Activated T-helper 1 cell treated with anti-CD3 and anti-CD28 coated beads, Interleukin-2, amount 50 U/mL, for 16 hours (primary cell): ENCODE results near the gene KCNQ4.

Experiments
- DNase-seq, 2 donors: peaks; one replicate each; pipeline ENCODE4 v3.0.0-alpha.2; 2020; ENCODE audit warnings: low read depth in 1 of 2, low spot score in 1 of 2

The KCNQ4 gene

DNA sequence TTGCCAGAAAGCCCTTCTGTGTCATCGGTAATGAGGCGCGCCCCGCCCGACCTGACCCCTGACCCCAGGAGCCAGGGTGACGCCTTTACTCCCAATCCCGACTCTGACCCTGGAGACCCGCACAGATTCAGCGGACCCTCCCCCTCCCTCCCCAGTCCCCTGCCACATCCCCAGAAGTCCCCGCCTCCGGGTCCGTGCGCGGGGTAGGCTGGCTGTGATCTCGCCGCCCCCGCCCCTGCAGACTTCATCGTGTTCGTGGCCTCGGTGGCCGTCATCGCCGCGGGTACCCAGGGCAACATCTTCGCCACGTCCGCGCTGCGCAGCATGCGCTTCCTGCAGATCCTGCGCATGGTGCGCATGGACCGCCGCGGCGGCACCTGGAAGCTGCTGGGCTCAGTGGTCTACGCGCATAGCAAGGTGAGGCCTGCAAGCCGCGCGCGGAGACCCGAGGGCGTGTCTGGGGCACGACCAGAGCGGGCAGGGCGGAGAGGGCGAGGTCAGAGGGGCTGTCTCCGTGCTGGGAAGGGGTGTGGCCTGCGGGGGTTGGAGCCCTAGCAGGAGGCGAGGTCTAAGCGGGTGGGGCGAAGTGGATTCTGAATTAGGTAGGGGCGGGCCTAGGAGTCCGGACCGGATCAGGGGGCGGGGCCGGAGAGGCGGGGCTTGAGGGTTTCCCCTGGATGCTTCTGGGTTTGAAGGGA, 34.8 kb downstream of the KCNQ4 start:
- DNase-seq, result peak; percentile 73 to 75

- no peak for DNase-seq
Observed at GRCh38 chr1:40819101-40819500, 35.5 kb downstream of the KCNQ4 start.

GRCh38 chr1:40820251-40820797, 36.7 kb downstream of the KCNQ4 start:
- DNase-seq, result no peak

DNA sequence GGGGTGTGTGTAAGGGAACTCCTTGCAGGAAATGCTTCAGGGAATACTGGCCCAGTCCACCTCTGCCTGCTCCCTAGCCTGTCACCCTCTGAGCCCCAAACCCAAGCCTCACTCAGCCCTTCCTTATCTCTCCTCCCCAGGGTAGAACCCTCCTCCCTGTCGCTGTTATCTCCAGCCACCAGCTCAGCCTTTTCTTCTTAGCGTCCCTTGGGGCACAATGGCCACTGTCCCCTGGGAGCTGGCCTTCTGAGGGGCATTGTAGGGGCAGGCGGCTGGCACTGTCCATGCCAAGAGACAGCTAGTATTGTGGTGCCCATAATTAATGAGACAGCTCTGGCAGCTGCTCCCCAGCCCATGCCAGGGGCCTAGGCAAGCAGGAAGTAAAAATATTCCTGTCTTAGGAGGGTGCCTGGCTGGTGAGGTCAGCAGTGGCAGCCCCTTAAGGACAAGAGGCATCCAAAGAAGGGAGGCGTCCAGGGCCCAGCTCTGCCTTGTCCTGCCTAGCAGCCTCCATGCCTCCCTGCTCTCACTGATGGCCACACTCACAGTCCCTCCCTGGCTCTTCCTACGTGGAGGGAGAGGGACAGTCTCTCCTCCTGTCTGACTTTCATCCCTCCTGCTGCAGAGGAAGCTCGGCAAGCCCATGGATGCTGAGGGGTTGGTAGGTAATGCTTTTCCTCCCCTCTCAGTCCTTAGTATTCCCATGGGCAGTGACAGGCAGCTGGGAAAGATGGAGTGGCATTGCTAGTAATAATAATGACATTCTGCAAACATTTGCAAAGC, 37.5 kb downstream of the KCNQ4 start:
- no peak for DNase-seq

DNA sequence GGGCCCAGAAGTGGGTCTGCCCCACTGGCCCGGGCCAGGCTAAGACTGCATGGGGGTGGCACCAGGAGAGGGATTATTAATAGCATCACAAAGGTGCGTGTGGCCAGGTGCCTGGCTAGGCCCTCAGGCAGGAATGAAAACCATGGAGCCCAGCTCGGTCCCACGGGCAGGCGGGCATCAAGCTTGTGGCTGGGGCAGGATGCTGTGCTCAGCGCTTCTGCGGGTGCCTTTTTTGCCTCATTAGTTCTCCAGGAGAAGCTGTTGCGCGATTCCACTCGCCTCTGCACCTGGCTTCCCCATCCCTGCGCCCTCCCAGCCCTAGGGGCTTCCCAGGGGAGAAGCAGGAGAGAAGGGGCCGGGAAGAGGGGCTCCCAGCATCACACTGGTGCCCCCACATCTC, 39.3 kb downstream of the KCNQ4 start:
- no peak for DNase-seq

DNA sequence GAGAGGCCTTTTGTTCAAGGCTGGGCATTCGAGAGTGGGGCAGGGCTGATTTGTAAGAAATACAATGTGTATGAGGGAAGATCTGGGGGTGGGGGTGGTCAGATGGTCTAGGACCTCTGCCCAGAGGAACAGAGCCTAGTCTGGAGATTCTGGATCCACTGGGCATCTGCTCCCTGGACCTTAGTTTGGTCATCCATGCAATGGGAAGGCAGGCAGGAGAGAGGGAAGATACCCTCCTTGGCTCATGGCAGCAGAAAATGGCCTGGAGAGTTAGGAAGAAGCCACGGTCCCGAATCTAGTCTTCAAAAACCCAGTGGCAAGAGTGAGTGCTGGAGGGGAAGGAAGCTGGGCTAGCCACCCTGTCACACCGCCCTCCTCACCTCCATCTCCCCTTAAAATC, 39.8 kb downstream of the KCNQ4 start:
- DNase-seq, result no peak

DNA sequence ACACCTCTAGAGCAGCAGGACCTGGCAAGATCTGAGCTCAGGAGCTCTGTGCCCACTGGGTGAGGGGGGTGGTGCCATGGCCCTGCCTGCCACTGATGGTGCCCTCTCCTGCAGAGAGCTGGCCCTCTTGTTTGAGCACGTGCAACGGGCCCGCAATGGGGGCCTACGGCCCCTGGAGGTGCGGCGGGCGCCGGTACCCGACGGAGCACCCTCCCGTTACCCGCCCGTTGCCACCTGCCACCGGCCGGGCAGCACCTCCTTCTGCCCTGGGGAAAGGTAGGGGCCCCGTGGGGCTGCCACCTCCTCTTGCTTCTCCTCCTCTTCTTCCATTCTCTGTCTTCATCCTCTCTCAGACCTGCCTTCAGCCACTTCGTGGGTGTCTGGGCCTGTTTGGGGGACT, 40.4 kb downstream of the KCNQ4 start:
- DNase-seq, result no peak

GRCh38 chr1:40824591-40825434, 41.2 kb downstream of the KCNQ4 start:
- no peak for DNase-seq

DNA sequence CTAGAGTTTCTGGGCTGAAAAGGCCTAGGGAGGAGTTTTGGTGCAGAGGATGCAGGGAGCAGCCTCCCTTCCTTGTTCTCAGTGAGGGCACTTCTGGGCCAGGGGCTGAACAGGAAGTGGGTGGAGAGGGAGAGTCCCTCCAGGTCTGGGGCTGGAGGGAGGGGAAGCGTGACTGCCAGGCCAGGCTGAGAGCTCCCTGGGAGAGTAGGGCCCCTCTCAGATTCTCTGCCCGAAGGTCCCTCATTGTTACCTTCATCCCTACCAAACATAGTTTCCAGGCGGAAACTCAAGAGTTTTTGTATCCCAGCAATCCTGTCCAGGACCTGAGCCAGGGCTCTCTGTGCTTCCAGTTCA, 41.8 kb downstream of the KCNQ4 start:
- no peak for DNase-seq

- no peak for DNase-seq
Observed at GRCh38 chr1:40825996-40826395, 42.4 kb downstream of the KCNQ4 start.

DNA sequence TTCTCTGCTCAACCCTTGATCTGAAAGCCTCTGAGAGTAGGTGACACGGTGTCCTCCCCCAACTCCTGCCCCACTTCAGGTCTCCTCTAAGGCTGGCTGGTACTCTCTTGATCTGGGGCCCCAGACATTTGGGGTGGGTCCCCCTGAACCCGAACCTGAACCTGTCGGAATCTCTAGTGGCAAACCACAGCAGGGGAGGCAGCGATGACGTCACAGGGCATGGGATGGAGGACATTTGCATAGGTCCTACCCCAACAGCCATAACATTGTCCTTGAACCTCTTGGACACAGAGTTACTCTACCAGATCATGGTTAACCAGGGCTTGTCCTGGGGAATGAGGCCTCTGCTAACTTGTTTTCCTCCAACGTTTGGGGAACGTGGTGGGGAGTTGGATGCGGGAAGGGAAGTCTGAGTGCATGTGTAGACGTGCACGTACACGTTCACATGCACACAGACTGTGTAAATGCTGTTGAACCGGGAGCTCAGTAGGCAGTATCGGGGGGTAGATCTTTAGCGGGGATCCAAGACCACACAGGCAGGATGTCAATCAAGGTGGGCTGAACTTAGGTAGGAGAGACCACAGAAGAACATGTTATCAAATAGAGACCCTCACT, 46.2 kb downstream of the KCNQ4 start:
- DNase-seq, result no peak

GRCh38 chr1:40830419-40830943, 46.9 kb downstream of the KCNQ4 start:
- DNase-seq, result no peak

GRCh38 chr1:40831001-40831732, 47.6 kb downstream of the KCNQ4 start:
- no peak for DNase-seq

GRCh38 chr1:40833979-40834378, 50.4 kb downstream of the KCNQ4 start:
- DNase-seq, result no peak

DNA sequence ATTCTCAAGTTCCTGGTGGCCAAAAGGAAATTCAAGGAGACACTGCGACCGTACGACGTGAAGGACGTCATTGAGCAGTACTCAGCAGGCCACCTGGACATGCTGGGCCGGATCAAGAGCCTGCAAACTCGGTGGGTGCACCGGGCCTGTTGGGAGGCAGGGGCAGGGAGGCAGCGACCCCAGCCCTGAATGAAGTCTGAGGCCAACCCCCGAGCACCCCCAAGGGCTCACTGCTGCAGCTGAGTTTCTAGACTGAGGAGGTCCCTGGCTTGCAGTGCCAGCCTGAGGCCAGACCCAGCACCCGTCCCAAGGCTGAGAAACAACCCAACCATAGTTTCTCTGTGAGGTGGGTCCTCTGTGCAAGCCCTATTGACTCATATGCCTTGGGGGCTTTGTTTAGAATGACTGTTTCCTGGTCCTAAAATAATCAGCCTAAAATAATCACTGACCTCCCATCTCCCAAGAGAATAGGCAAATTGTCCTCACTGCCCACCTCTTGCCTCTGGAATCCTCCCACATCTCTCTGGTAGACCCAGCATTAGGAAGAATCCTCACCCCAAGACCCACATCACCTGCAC, 51.5 kb downstream of the KCNQ4 start:
- no peak for DNase-seq

DNA sequence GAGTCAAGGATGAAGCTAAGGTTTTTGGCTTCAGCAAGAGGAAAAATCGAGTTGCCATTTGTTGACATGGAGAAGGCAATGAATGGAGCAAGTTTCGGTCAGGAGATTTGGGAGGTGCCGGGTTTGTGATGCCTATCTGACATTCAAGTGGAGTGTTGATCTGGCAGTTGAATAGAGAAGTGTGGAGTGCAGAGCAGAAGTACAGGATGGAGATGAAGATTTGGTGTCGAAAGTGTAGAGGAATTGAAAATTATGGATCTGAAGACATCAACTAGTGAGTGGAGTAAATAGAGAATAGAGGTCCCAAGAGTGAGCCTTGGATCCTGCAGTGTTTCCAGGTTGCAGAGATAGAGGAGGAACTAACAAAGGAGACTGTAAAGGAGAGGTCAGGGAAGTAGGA, 52.7 kb downstream of the KCNQ4 start:
- no peak for DNase-seq

GRCh38 chr1:40837601-40838000, 54.0 kb downstream of the KCNQ4 start:
- DNase-seq, result no peak

DNA sequence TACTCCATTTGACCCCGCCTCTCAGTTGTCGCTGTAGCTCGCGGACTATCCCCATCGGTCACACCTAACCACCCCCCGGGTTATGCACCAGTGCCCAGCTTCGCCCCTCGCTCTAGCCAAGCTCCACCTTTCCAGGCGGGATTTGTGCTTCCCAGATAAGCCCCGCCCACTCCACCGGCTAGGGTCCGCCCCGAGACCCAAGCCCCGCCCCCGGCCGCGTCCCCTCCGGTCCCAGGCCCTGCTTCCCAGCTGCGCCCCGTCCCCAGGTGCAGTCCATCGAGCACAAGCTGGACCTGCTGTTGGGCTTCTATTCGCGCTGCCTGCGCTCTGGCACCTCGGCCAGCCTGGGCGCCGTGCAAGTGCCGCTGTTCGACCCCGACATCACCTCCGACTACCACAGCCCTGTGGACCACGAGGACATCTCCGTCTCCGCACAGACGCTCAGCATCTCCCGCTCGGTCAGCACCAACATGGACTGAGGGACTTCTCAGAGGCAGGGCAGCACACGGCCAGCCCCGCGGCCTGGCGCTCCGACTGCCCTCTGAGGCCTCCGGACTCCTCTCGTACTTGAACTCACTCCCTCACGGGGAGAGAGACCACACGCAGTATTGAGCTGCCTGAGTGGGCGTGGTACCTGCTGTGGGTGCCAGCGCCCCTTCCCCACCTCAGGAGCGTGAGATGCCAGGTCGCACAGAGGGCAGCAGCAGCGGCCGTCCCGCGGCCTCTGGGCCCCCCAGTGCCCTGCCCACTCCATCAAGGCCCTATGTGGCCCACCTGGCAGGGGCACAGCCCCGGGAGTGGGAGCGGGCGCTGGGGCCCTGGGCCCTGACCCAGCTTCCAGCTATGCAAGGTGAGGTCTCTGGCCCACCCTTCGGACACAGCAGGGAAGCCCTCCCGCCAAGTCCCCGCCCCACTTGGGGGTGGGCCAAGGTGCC, 54.7 kb downstream of the KCNQ4 start:
- DNase-seq, result no peak
